GM12865 (cell line): ENCODE data around the gene PSD4.

Experiments used
- DNase-seq: peaks from one replicate; pipeline ENCODE4 v3.0.0; 2010; ENCODE audit warnings: low read depth
- H3K4me3 ChIP-seq: 2 replicates; pipeline ENCODE4 v1.5.1; 2011; ENCODE audit warnings: mild to moderate bottlenecking, low read depth, low read length, control low read depth
- TF ChIP-seq, protein P1 (sequence below): IDR thresholded peaks from 2 replicates; pipeline ENCODE4 v1.5.1; 2011; ENCODE audit warnings: low read length, control low read depth, low read depth, inconsistent platforms; ENCODE audit not compliant: insufficient read depth; ENCODE audit errors: missing control alignments

The PSD4 gene

DNA sequence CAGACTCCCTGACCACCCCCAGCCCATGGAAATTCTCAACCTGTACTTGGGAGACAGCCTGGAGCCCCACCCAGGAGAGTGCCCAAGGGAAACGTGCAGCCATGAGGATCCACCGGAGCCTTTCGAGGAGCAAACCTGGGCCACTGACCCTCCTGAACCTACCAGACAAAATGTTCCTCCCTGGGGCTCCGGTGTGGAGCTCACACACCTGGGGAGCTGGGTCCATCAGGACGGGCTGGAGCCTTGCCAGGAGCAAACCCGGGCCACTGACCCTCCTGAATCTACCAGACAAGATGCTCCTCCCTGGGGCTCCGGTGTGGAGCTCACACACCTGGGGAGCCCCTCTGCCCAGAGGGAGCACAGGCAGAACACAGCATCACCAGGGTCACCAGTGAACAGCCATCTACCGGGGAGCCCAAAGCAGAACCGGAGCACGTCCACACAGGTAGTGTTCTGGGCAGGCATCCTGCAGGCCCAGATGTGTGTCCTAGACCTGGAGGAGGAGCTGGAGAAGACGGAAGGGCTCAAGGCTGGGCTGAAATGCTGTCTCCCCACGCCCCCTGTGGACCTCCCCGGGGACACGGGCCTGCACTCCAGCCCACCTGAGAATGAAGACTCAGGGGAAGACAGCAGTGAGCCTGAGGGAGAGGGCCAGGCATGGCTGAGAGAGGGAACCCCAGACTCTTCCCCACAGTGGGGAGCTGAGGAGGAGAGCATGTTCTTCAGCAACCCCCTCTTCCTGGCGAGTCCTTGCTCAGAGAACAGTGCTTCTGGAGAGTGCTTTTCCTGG is 8.9 kb downstream of the PSD4 start:
- TF ChIP-seq, protein P1, sequence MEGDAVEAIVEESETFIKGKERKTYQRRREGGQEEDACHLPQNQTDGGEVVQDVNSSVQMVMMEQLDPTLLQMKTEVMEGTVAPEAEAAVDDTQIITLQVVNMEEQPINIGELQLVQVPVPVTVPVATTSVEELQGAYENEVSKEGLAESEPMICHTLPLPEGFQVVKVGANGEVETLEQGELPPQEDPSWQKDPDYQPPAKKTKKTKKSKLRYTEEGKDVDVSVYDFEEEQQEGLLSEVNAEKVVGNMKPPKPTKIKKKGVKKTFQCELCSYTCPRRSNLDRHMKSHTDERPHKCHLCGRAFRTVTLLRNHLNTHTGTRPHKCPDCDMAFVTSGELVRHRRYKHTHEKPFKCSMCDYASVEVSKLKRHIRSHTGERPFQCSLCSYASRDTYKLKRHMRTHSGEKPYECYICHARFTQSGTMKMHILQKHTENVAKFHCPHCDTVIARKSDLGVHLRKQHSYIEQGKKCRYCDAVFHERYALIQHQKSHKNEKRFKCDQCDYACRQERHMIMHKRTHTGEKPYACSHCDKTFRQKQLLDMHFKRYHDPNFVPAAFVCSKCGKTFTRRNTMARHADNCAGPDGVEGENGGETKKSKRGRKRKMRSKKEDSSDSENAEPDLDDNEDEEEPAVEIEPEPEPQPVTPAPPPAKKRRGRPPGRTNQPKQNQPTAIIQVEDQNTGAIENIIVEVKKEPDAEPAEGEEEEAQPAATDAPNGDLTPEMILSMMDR = no peak
- DNase-seq = no peak
- no peak overlapping the region for H3K4me3 ChIP-seq

DNA sequence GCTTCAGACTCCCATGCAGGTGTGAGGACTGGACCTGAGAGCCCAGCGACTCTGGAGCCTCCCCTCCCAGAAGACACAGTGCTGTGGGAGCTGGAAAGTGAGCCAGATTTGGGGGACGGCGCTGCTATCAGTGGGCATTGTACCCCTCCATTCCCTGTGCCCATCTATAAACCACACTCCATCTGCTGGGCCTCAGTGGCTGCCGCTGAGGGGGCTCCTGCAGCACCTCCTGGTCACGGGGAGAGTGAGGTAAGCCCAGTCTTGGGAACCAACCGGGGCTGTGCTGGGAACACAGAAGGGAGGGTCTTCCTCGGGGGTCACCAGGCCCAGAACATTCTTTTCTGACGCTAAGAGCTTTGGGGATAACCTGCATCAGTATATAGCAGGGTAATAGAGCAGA is 9.5 kb downstream of the PSD4 start:
- TF ChIP-seq, protein P1 = no peak
- no peak for DNase-seq
- no peak overlapping the region for H3K4me3 ChIP-seq

DNA sequence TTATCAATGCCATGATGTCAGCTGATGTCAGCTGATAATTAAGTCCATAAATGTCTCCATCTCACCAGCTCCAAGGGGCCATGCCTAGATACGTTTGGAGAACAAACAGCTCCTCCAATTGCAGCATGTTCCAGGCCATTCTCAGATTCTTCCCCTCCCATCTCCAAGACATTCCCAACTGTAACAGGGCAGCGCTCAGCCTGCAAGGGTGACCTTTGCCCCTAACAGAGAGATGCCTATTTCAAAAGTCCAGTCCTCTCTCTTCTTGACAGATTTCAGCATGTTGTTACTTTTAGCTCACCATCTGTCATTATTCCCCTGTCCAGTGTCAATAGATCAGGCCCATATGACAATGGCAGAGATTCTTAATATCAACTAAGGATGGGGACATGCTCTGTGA is 9.9 kb downstream of the PSD4 start:
- H3K4me3 ChIP-seq = no peak overlapping the region
- no peak for DNase-seq
- TF ChIP-seq, protein P1 = no peak

DNA sequence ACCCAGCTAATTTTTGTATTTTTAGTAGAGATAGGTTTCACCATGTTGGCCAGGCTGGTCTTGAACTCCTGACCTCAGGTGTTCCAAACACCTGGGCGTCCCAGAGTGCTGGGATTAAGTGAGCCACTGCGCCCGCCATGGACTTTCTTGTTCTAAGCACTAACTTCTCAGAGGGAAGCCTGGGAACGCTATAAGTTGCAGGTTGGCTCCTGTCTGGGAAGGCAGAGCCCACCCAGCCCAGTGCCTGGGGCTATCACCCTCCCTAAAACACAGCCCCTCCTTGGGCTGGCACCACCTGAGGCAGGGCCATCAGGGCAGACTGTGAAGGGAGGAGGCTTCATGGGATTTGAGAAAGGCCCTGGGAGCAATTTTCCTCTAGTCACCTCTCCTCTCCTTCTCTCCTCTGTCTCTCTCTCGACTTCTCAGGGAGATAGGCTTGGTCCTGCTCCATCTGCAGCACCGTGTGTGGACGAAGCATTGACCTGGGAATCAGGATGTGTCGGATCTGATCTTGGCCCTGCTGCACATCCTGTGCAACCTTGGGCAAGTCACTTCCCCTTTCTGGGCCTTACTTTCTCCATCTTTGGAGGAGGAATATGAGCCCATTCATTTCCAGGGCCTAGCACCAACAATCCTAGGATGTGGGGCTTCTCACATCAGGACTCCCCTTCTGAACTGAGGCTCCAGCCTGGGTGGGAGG is 10.9 kb downstream of the PSD4 start:
- H3K4me3 ChIP-seq = no peak overlapping the region
- TF ChIP-seq, protein P1 = no peak
- DNase-seq = no peak

DNA sequence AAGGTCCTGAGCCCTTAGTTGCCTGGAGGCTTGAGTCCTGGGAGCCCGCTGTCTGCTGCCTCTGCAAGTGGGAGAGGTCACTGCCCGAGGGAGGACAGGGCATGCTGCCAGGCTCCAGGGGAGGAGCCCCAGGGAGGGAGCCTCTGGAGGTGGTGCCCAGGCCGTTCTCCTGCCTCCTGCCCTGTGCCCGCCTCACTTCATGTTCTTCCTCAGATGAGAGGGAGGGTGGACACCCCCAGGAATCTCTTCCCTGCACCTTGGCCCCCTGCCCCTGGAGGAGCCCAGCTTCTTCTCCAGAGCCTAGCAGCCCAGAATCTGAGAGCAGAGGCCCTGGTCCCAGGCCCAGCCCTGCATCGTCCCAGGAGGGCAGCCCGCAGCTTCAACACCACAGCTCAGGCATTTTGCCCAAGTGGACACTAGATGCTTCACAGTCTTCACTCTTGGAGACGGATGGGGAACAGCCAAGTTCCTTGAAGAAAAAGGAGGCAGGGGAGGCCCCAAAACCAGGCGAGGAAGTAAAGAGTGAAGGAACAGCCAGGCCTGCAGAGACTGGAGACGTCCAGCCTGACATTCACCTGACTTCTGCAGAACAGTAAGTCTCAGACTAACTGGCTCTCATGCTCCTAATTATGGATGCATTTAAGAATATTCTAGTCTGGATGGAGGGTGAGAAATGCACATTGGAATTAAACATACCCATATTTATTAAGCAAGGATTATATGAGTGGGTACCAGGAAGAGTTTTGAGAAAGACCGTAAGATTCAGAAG is 12.1 kb downstream of the PSD4 start:
- TF ChIP-seq, protein P1 = no peak
- H3K4me3 ChIP-seq = no peak overlapping the region
- no peak for DNase-seq

DNA sequence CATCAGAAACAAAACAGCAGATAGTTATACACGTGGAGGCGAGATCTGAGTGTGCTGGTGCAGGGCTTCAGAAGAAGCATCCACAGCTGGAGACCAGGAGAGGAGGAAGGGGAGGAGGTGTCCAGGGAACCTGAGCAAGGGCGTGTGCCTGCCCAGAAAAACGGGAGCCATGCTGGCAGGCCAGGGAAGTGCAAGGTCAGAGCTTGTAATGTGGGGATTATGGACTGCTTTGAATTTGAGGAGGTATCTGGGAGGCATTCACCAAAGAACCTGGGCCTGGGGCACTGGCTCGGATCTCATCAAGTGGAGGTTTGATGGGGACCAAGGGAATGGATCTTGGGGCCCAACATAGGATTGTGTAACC is 12.6 kb downstream of the PSD4 start:
- DNase-seq = no peak
- H3K4me3 ChIP-seq = no peak overlapping the region
- TF ChIP-seq, protein P1 = no peak
